ENCODE results near the gene ZNF841. TPM values are rescaled to one million over a fixed set of nuclear protein-coding genes. Genes with fewer than 3 reads are reported as not detected.

ZNF841 gene
- total and polyA plus RNA-seq, 2 of the 13 experiments (the other 11 are each of a cell fraction or from before 2014, with no cell fraction given) = 6.2 to 14.2 TPM

DNA sequence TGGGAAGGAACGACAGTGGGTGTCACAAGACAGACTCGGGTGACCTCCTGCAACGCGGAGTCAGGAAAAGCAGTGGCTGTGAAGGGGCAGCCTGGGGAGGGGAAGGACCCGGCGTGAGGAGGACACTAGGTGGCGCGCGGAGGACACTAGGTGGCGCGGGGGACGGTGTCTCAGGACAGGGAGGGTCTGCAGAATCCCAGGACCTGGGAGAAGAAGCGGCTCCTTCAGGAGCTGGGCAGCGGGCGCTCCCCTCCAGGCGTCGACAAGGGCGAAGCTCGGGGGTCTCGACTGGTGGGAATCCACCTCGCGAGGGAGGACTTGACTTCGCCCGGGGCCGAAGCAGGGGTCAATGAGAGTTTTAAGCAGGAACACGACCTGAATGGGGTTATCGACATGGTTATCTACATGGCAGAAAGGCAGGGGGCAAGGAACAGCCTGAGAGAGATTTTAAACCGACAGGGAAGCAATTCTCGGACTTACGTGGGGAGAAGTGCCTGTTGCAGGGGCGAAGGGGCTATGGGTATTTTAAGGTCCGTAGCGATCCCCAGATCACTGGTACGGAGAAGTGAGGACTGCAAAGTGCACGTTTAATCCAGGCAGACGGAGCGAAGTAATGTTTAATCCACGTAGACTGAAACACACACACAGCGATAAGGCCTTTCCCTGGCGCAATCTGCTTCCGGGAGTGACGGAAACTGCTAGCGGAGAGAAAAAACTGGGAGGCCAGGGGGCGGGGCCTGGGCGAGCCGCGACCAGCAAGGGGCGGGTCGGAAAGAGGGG is 43.9 kb upstream of the ZNF841 start, which contains the start of gene ZNF616 (continued):
- TF ChIP-seq PRDM15 (CRISPR knock-in tag; IDR thresholded peaks at IDR 0.05) (no peak), ATM (IDR thresholded peaks at IDR 0.05; ENCODE audit: borderline replicate concordance) (no peak), SYNCRIP (IDR thresholded peaks at IDR 0.05; ENCODE audit: insufficient read depth, low read depth, low read length) (no peak), CHD2 (IDR thresholded peaks at IDR 0.05; ENCODE audit: low read depth, low read length) (no peak), NAIF1 (CRISPR knock-in tag; IDR thresholded peaks at IDR 0.05; ENCODE audit: borderline replicate concordance) (no peak; the same call in 1 of the 2 replicates), EZH2 (conservative IDR thresholded peaks at IDR 0.05; ENCODE audit: low read depth, low read length) (no peak), SRSF4 (IDR thresholded peaks at IDR 0.05; ENCODE audit: low read depth, low read length, poor library complexity, severe bottlenecking) (no peak), ZFAT (CRISPR knock-in tag; conservative IDR thresholded peaks at IDR 0.05) (no peak), WIZ (CRISPR knock-in tag; IDR thresholded peaks at IDR 0.05) (no peak), MAFK (conservative IDR thresholded peaks at IDR 0.05 in 1 of 2, IDR thresholded peaks at IDR 0.05 in 1 of 2; ENCODE audit: low read length in 2 of 2) (peak; percentile 4 to 13; a peak in 1 of 4 replicates), SATB2 (CRISPR knock-in tag; IDR thresholded peaks at IDR 0.05) (no peak), FOXO4 (CRISPR knock-in tag; conservative IDR thresholded peaks at IDR 0.05) (no peak), NCOA5 (CRISPR knock-in tag; IDR thresholded peaks at IDR 0.05) (no peak), GABPA (IDR thresholded peaks at IDR 0.05; ENCODE audit: low read depth, low read length) (peak; percentile 81), GABPA (CRISPR knock-in tag; IDR thresholded peaks at IDR 0.05; ENCODE audit: low read depth) (peak; percentile 93), ZNF552 (CRISPR knock-in tag; IDR thresholded peaks at IDR 0.05; ENCODE audit: borderline replicate concordance) (no peak)
- TF ChIP-seq, protein P1, sequence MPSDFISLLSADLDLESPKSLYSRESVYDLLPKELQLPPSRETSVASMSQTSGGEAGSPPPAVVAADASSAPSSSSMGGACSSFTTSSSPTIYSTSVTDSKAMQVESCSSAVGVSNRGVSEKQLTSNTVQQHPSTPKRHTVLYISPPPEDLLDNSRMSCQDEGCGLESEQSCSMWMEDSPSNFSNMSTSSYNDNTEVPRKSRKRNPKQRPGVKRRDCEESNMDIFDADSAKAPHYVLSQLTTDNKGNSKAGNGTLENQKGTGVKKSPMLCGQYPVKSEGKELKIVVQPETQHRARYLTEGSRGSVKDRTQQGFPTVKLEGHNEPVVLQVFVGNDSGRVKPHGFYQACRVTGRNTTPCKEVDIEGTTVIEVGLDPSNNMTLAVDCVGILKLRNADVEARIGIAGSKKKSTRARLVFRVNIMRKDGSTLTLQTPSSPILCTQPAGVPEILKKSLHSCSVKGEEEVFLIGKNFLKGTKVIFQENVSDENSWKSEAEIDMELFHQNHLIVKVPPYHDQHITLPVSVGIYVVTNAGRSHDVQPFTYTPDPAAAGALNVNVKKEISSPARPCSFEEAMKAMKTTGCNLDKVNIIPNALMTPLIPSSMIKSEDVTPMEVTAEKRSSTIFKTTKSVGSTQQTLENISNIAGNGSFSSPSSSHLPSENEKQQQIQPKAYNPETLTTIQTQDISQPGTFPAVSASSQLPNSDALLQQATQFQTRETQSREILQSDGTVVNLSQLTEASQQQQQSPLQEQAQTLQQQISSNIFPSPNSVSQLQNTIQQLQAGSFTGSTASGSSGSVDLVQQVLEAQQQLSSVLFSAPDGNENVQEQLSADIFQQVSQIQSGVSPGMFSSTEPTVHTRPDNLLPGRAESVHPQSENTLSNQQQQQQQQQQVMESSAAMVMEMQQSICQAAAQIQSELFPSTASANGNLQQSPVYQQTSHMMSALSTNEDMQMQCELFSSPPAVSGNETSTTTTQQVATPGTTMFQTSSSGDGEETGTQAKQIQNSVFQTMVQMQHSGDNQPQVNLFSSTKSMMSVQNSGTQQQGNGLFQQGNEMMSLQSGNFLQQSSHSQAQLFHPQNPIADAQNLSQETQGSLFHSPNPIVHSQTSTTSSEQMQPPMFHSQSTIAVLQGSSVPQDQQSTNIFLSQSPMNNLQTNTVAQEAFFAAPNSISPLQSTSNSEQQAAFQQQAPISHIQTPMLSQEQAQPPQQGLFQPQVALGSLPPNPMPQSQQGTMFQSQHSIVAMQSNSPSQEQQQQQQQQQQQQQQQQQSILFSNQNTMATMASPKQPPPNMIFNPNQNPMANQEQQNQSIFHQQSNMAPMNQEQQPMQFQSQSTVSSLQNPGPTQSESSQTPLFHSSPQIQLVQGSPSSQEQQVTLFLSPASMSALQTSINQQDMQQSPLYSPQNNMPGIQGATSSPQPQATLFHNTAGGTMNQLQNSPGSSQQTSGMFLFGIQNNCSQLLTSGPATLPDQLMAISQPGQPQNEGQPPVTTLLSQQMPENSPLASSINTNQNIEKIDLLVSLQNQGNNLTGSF (CRISPR knock-in tag; IDR thresholded peaks at IDR 0.05) = no peak
- TF ChIP-seq, protein P2, sequence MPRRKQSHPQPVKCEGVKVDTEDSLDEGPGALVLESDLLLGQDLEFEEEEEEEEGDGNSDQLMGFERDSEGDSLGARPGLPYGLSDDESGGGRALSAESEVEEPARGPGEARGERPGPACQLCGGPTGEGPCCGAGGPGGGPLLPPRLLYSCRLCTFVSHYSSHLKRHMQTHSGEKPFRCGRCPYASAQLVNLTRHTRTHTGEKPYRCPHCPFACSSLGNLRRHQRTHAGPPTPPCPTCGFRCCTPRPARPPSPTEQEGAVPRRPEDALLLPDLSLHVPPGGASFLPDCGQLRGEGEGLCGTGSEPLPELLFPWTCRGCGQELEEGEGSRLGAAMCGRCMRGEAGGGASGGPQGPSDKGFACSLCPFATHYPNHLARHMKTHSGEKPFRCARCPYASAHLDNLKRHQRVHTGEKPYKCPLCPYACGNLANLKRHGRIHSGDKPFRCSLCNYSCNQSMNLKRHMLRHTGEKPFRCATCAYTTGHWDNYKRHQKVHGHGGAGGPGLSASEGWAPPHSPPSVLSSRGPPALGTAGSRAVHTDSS (CRISPR knock-in tag; conservative IDR thresholded peaks at IDR 0.05) = no peak

All from HepG2 (cell line).